ENCODE results near the gene SLC25A3. TPM values are rescaled to one million over a fixed set of nuclear protein-coding genes. Genes with fewer than 3 reads are reported as not detected.
A peak's percentile ranks its signal among the peaks of the same experiment; 100 is the strongest.

SLC25A3 gene
- total RNA-seq (2021): 718 and 737 TPM in 2 replicates
- Bru-seq, nascent RNA: percentile 98 among the genes with signal in this experiment
- percentile 96 among the genes with signal in this experiment for BruChase-seq, experiment 1, labeled RNA remaining after a 2-hour chase
- BruChase-seq, experiment 2, labeled RNA remaining after a 6-hour chase: percentile 98 among the genes with signal in this experiment
- long read RNA-seq, full-length matches to known transcripts: 565 of 611 reads
- long read RNA-seq, partial matches to known transcripts: 29 of 611 reads
- long read RNA-seq, other reads (novel, unspliced or antisense): 17 of 611 reads

DNA sequence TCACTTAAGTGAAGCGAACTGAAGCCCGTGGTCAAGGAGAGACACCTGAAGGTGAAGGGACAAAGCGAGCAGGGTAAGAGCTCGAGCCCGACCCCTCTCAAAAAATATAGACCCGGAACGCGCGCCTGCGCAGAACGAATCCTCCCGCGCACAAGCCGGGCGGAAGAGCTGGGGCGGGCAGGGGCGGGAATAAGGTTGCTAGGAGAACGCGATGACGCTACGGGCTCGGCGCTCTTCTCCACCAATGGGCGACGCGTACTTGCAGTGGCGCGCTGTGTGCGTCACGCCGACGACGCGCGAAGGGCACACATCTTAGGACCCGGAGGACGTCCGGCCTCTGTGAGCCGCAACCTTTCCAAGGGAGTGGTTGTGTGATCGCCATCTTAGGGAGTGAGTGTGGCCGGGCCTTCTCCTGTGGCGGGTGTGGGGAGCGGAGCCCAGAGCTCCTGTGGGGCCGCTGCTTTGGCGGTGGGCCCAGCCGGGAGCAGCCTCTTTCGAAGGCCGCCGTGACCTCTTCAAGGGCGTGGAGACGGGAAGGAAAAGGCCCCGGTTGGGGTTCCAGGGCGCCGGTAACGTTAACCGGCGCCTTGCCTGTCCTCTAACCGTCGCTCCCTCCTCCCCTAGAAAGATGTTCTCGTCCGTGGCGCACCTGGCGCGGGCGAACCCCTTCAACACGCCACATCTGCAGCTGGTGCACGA is at the start of gene SLC25A3:
Gene SLC25A3, plus strand, starts transcription at position 336 of the 699 bp plus-strand sequence. Its CDS starts 293 bp downstream, at position 629.
- no peaks in the 10 kb centered on the region for H3K27me3 ChIP-seq (replicated peaks; ENCODE audit: insufficient read depth, low read depth, low read length, poor library complexity)
- H3K27ac ChIP-seq (ENCODE audit: low read depth, low read length, poor library complexity, severe bottlenecking): peak within 1 kb of the TSS; percentile 94
- TF ChIP-seq, protein P1, sequence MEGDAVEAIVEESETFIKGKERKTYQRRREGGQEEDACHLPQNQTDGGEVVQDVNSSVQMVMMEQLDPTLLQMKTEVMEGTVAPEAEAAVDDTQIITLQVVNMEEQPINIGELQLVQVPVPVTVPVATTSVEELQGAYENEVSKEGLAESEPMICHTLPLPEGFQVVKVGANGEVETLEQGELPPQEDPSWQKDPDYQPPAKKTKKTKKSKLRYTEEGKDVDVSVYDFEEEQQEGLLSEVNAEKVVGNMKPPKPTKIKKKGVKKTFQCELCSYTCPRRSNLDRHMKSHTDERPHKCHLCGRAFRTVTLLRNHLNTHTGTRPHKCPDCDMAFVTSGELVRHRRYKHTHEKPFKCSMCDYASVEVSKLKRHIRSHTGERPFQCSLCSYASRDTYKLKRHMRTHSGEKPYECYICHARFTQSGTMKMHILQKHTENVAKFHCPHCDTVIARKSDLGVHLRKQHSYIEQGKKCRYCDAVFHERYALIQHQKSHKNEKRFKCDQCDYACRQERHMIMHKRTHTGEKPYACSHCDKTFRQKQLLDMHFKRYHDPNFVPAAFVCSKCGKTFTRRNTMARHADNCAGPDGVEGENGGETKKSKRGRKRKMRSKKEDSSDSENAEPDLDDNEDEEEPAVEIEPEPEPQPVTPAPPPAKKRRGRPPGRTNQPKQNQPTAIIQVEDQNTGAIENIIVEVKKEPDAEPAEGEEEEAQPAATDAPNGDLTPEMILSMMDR (conservative IDR thresholded peaks at IDR 0.05; ENCODE audit: low read depth, low read length): no peak
- no peak for TF ChIP-seq EZH2 (IDR thresholded peaks at IDR 0.05; ENCODE audit: borderline replicate concordance, low read depth, low read length, poor library complexity, severe bottlenecking)
- no TSS peak for BruUV-seq (replicated peaks)
- peaks cover 35% of the 10 kb centered on the region for H3K36me3 ChIP-seq (ENCODE audit: insufficient read depth, low read length, poor library complexity, severe bottlenecking)
- intact Hi-C loops (cut with micrococcal nuclease; ENCODE audit: unreplicated experiment): no loop called here
- no peaks in the 10 kb centered on the region for H3K9me3 ChIP-seq (ENCODE audit: low read depth, low read length, poor library complexity, severe bottlenecking)
- CTCF ChIA-PET: interaction anchor here (0.5 to 0.7 kb wide), 2 partner anchors 24 to 450 kb away, joined by 3 to 4 read pairs; no protein-coding TSS in a partner anchor
- POLR2A ChIA-PET (ENCODE audit: low non-redundant PET): interaction anchor here (0.6 kb wide), 3 partner anchors 173 to 345 kb away, joined by 3 to 4 read pairs (median 3); no protein-coding TSS in a partner anchor
- peak within 1 kb of the TSS; percentile 96 for H3K4me3 ChIP-seq (ENCODE audit: low read depth, low read length, poor library complexity, severe bottlenecking)
- peaks cover 12% of the 10 kb centered on the region for H3K4me1 ChIP-seq (ENCODE audit: insufficient read depth, low read length, poor library complexity, severe bottlenecking)
- DNase-seq (ENCODE audit: low spot score): peak; percentile 98

DNA sequence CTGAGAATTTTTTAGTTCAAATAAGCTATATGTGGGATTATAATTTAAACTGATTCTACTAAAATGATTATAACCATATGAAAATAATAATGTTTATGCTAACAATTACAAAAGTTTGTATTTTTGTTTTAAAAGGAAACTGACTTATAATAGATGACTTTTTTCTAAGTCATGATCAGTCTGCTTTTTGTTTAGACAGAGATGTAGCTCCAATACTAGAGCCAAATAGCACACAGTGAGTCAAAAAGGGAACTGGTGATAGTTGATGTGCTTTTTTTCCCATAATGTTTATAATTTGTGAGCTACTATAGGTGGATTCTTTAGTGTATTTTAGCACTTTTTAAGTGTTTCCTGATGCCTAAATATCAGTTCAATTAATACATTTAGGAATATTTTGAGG is 49.8 kb upstream of the SLC25A3 start:
- ChIA-PET POLR2A (ENCODE audit: low non-redundant PET) (no interaction called here), CTCF (no interaction called here)
- no peaks in the 10 kb centered on the region for H3K27me3 ChIP-seq (replicated peaks; ENCODE audit: insufficient read depth, low read depth, low read length, poor library complexity)
- no peak overlapping the region for H3K27ac ChIP-seq (ENCODE audit: low read depth, low read length, poor library complexity, severe bottlenecking)
- no TSS peak for BruUV-seq (replicated peaks)
- no peak for DNase-seq (ENCODE audit: low spot score)
- intact Hi-C loops (cut with micrococcal nuclease; ENCODE audit: unreplicated experiment): no loop called here
- H3K4me3 ChIP-seq (ENCODE audit: low read depth, low read length, poor library complexity, severe bottlenecking): no peak overlapping the region
- peaks cover 89% of the 10 kb centered on the region for H3K36me3 ChIP-seq (ENCODE audit: insufficient read depth, low read length, poor library complexity, severe bottlenecking)
- TF ChIP-seq, protein P1 (conservative IDR thresholded peaks at IDR 0.05; ENCODE audit: low read depth, low read length): no peak
- no peak for TF ChIP-seq EZH2 (IDR thresholded peaks at IDR 0.05; ENCODE audit: borderline replicate concordance, low read depth, low read length, poor library complexity, severe bottlenecking)
- H3K4me1 ChIP-seq (ENCODE audit: insufficient read depth, low read length, poor library complexity, severe bottlenecking): peaks cover 8% of the 10 kb centered on the region
- no peaks in the 10 kb centered on the region for H3K9me3 ChIP-seq (ENCODE audit: low read depth, low read length, poor library complexity, severe bottlenecking)

DNA sequence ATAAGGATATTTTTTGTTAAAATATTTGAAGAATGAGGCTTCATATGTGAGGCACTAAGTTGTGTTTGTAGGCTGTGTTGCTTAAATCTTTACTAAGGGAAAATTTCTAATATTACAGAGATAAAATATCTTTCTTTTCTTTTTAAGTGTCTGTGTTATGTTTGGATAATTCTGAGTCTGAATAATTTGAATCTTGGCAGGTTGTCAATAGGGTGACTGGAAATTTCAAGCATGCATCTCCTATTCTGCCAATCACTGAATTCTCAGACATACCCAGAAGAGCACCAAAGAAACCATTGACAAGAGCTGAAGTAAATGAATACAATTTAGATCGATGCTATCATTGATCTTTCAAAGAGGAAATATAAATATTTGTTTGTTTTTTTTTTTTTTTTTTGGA is 48.7 kb upstream of the SLC25A3 start:
- peak; percentile 7 for DNase-seq (ENCODE audit: low spot score)
- TF ChIP-seq, protein P1 (conservative IDR thresholded peaks at IDR 0.05; ENCODE audit: low read depth, low read length): no peak
- TF ChIP-seq EZH2 (IDR thresholded peaks at IDR 0.05; ENCODE audit: borderline replicate concordance, low read depth, low read length, poor library complexity, severe bottlenecking): no peak
- BruUV-seq (replicated peaks): no TSS peak

More for the DNA sequence above, 48.7 kb upstream of the SLC25A3 start:
- Histone ChIP-seq H3K27me3 (replicated peaks; ENCODE audit: insufficient read depth, low read depth, low read length, poor library complexity) (no peaks in the 10 kb centered on the region), H3K4me1 (ENCODE audit: insufficient read depth, low read length, poor library complexity, severe bottlenecking) (peaks cover 8% of the 10 kb centered on the region), H3K27ac (ENCODE audit: low read depth, low read length, poor library complexity, severe bottlenecking) (no peak overlapping the region), H3K9me3 (ENCODE audit: low read depth, low read length, poor library complexity, severe bottlenecking) (no peaks in the 10 kb centered on the region), H3K4me3 (ENCODE audit: low read depth, low read length, poor library complexity, severe bottlenecking) (no peak overlapping the region), H3K36me3 (ENCODE audit: insufficient read depth, low read length, poor library complexity, severe bottlenecking) (peaks cover 93% of the 10 kb centered on the region)
- intact Hi-C loops (cut with micrococcal nuclease; ENCODE audit: unreplicated experiment): no loop called here
- ChIA-PET POLR2A (ENCODE audit: low non-redundant PET) (no interaction called here), CTCF (interaction anchor here (0.6 kb wide), 1 partner anchor 271 kb away, joined by 3 read pairs; no protein-coding TSS in a partner anchor)

Measured in A673 (cell line).